Osteoblast (primary cell): ENCODE results near the gene YJEFN3. TPM values are rescaled to one million over a fixed set of nuclear protein-coding genes. Genes with fewer than 3 reads are reported as not detected.
A peak's percentile ranks its signal among the peaks of the same experiment; 100 is the strongest.

Experiments used
- DNase-seq: peaks from one replicate; pipeline ENCODE4 v3.0.0; 2011; ENCODE audit warnings: low spot score, mixed read lengths; ENCODE audit not compliant: insufficient read length; ENCODE audit errors: missing footprints
- H2AFZ ChIP-seq: 2 replicates; pipeline ENCODE4 v1.6.0; 2011; ENCODE audit warnings: mild to moderate bottlenecking, low read length
- H3K27ac ChIP-seq: 2 replicates; pipeline ENCODE4 v1.5.1; 2011; ENCODE audit warnings: mild to moderate bottlenecking, low read depth, low read length, moderate library complexity
- H3K27me3 ChIP-seq: 2 replicates; pipeline ENCODE4 v1.6.0; 2012; ENCODE audit warnings: mild to moderate bottlenecking, control low read depth, inconsistent platforms, low read length, moderate library complexity; ENCODE audit not compliant: insufficient read depth
- H3K36me3 ChIP-seq: 2 replicates; pipeline ENCODE4 v1.5.1; 2011; ENCODE audit warnings: mild to moderate bottlenecking, low read length, control low read depth, moderate library complexity; ENCODE audit not compliant: insufficient read depth
- H3K4me1 ChIP-seq: 2 replicates; pipeline ENCODE4 v1.5.1; 2011; ENCODE audit warnings: mild to moderate bottlenecking, low read length, control low read depth, moderate library complexity; ENCODE audit not compliant: insufficient read depth
- H3K4me2 ChIP-seq: 2 replicates; pipeline ENCODE4 v1.6.0; 2011; ENCODE audit warnings: mild to moderate bottlenecking, low read length; ENCODE audit not compliant: insufficient read depth
- H3K4me3 ChIP-seq: fragments of 200-600 bp; sonication (generic); 3 replicates; pipeline ENCODE4 v1.5.1; 2012; ENCODE audit warnings: mild to moderate bottlenecking, low read length, inconsistent platforms; ENCODE audit not compliant: insufficient read depth
- H3K79me2 ChIP-seq: 2 replicates; pipeline ENCODE4 v1.6.0; 2012; ENCODE audit warnings: mild to moderate bottlenecking, low read length, control low read depth, inconsistent platforms; ENCODE audit not compliant: insufficient read depth
- H3K9me3 ChIP-seq: 2 replicates; pipeline ENCODE4 v1.5.1; 2011; ENCODE audit warnings: low read depth, low read length, control low read depth
- H4K20me1 ChIP-seq: 2 replicates; pipeline ENCODE4 v1.6.0; 2012; ENCODE audit warnings: mild to moderate bottlenecking, low read length, control low read depth; ENCODE audit not compliant: insufficient read depth
- total RNA-seq: library from RNA; depleted of rRNA; stranded (reverse); fragments of >200 nt; gene quantifications from 2 replicates; pipeline ENCODE4 v1.2.3, GENCODE V29; 2012
- TF ChIP-seq, protein P1 (sequence below): IDR thresholded peaks from 2 replicates; pipeline ENCODE4 v1.5.1; 2011; ENCODE audit warnings: mild to moderate bottlenecking, low read depth, low read length, moderate library complexity; ENCODE audit errors: extremely low read depth

YJEFN3 gene
- total RNA-seq, 1 donor: under 0.01 TPM

DNA sequence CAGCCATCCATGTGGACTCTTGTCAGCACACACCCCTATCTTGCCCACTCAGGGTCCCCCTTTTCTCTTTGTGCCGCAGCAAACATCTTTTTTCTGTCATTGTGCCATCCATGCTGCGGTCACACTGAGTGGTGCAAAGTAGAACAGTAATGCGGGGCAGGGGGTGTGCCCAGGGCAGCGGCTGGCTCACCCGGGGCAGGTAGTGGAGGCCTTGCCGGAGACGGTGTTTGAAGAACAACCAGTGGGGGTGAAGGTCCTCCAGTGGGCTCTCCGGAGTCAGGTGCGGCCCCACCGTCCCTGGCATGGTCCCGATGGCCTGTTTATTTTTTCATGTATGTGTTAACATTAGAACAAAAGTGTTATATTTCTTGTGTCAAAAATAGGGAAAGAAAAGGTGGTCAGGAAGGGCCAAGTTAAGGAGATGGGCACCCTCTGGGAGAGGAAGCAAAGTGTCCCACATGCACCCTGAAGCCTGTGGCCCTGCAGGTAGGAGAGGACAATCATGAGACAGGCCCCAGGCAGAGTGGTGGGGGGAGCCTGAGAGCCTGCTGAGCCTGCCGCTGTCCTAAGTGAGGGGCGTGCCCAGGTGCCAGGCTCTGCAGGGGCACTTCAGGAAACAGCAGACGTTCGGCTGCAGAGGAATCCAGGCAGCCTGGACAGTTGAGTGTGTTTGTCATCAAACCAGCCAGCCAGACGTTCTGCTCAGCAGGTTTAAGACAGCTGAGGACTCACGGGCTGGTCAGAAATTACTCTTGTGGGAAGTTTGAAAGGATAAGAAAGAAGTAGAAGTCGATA, 25.7 kb upstream of the YJEFN3 start:
- peak; percentile 85 for DNase-seq
- peaks cover 10% of the 10 kb centered on the region for H3K79me2 ChIP-seq
- no peak overlapping the region for H2AFZ ChIP-seq
- H4K20me1 ChIP-seq: peaks cover 8% of the 10 kb centered on the region
- H3K36me3 ChIP-seq: peaks cover 72% of the 10 kb centered on the region
- H3K4me3 ChIP-seq: no peak overlapping the region
- H3K27me3 ChIP-seq: no peaks in the 10 kb centered on the region
- H3K4me1 ChIP-seq: no peaks in the 10 kb centered on the region
- H3K4me2 ChIP-seq: no peak overlapping the region
- TF ChIP-seq, protein P1, sequence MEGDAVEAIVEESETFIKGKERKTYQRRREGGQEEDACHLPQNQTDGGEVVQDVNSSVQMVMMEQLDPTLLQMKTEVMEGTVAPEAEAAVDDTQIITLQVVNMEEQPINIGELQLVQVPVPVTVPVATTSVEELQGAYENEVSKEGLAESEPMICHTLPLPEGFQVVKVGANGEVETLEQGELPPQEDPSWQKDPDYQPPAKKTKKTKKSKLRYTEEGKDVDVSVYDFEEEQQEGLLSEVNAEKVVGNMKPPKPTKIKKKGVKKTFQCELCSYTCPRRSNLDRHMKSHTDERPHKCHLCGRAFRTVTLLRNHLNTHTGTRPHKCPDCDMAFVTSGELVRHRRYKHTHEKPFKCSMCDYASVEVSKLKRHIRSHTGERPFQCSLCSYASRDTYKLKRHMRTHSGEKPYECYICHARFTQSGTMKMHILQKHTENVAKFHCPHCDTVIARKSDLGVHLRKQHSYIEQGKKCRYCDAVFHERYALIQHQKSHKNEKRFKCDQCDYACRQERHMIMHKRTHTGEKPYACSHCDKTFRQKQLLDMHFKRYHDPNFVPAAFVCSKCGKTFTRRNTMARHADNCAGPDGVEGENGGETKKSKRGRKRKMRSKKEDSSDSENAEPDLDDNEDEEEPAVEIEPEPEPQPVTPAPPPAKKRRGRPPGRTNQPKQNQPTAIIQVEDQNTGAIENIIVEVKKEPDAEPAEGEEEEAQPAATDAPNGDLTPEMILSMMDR: no peak
- H3K27ac ChIP-seq: no peak overlapping the region
- no peaks in the 10 kb centered on the region for H3K9me3 ChIP-seq

DNA sequence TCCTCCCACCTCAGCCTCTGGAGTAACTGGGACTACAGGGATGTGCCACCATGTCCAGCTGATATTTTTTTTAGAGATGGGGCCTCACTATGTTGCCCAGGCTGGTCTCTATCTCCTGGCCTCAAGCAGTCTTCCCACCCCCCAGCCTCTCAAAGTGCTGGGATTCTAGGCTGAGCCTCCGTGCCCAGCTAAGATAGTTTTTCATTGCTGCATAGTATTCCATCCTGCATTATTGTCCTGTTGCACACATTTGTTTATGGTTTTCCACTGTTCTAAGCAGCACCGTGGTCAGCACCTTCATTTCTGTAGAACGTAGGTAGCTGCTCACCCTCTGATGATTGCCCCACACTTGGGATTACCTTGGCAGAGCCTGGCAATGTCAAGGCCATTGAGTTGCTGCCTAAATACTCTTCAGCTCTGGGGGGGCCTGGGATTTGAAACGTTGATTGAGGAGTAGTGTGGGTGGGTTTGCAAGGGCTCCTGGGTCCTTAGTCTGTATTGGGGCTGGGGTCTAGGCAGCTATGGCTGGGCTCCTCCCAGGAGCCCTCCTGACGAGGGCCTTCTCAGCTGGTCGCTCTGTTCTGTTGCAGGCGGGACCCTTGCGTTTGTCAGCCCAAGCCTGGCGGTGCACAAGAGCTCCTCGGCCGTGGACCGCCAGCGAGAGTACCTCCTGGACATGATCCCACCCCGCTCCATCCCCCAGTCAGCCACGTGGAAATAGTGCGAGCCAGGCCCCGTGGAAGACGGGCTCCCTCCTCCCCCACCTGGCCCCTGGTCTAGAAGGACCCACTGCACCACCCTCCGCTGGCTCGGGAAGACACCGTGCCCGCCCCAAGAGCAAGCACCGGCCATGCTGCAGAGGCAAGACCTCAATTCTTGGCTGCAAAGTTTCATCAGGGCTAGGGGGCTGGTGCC, 23.7 kb upstream of the YJEFN3 start:
- Histone ChIP-seq H3K4me2 (no peak overlapping the region), H3K4me1 (no peaks in the 10 kb centered on the region), H3K27me3 (no peaks in the 10 kb centered on the region), H2AFZ (no peak overlapping the region), H3K4me3 (no peak overlapping the region), H3K79me2 (peaks cover 4% of the 10 kb centered on the region), H3K27ac (no peak overlapping the region), H3K36me3 (peaks cover 65% of the 10 kb centered on the region), H4K20me1 (peaks cover 8% of the 10 kb centered on the region), H3K9me3 (no peaks in the 10 kb centered on the region)
- TF ChIP-seq, protein P1: no peak
- peak; percentile 78 for DNase-seq

DNA sequence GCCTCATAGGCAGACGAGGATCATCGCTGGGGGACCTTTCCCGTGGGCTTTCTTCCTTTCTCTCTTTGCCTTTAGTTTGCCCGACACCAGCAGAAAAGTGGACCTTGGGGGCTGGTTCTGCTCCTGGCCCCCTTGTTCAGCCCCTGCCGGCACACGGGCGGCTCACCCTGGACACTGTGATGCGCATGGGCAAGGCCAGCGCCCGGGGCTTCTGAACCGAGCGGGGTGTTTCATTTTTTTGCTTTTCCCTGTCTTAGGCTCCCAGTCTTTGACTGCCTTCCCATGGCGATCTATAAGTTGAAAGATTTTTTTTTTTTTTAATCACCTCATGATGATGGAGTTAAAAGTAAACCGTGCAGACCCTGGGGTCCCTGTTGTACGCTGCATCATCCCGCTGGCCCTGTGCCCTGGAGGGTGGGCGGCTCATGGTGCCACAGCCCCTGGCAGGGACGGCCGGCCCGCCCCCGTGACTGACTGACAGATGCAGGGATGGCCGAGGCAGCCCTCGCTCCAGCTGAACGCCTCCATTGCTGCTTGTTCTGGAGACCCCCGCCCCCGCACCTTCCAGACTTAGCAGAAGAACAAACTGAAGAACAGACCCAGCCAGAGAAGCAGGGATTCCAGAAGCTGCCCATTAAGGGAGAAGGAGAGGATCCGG, 22.9 kb upstream of the YJEFN3 start:
- Histone ChIP-seq H4K20me1 (peaks cover 8% of the 10 kb centered on the region), H3K9me3 (no peaks in the 10 kb centered on the region), H3K4me2 (no peak overlapping the region), H3K27ac (no peak overlapping the region), H3K27me3 (no peaks in the 10 kb centered on the region), H3K4me3 (no peak overlapping the region), H2AFZ (no peak overlapping the region), H3K79me2 (peaks cover under 1% of the 10 kb centered on the region), H3K36me3 (peaks cover 60% of the 10 kb centered on the region), H3K4me1 (no peaks in the 10 kb centered on the region)
- peak; percentile 76 for DNase-seq
- TF ChIP-seq, protein P1: no peak
